ENCODE measurements around the gene USP7.

Gene USP7

DNA sequence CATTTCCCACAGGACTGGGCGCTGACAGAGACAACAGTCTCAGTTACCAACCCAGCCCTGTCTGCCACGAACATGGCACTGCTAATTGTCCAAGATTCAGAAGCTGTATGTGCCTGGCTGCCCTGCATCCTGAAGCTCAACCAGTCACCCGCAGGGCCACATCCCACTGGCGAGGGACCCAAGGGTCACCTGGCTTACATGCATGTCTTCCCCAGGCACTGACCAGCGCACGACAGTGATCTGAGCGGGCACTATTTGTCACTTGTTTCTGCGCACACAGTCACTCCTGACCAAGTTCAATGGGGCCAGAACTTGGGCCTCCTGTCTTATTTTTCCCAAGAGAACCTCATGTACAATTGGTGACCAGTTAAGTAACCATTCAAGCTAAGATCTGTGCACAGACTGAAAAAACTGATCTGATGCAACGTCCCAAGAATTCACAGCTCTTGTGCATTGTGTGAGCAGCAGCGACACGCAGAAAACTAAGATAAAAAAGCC lies 13.1 kb downstream of the USP7 start:
- H3K4me3 ChIP-seq (ENCODE audit: low read length) = no peak overlapping the region
- peaks cover 97% of the 10 kb centered on the region for H3K79me2 ChIP-seq (ENCODE audit: low read length)
- H3K27me3 ChIP-seq (replicated peaks; ENCODE audit: insufficient read depth, low read length) = no peaks in the 10 kb centered on the region
- peaks cover 71% of the 10 kb centered on the region for H3K4me1 ChIP-seq (ENCODE audit: low read length)
- H3K9me2 ChIP-seq (replicated peaks; ENCODE audit: insufficient read depth, low read length) = no peaks in the 10 kb centered on the region
- no peaks in the 10 kb centered on the region for H3K9me3 ChIP-seq (replicated peaks; ENCODE audit: insufficient read depth, low read length)
- DNase-seq = no peak
- no peak overlapping the region for H2AFZ ChIP-seq (ENCODE audit: low read length)
- no peaks in the 10 kb centered on the region for H3K36me3 ChIP-seq (replicated peaks; ENCODE audit: insufficient read depth, low read length)
- H3K4me2 ChIP-seq (ENCODE audit: low read depth, low read length) = no peak overlapping the region
- no peak overlapping the region for H3K27ac ChIP-seq (ENCODE audit: low read length)
- H4K20me1 ChIP-seq (ENCODE audit: insufficient read depth, low read length) = peaks cover 95% of the 10 kb centered on the region
- H3F3A ChIP-seq (ENCODE audit: insufficient read depth, low read length) = peaks cover 24% of the 10 kb centered on the region
- no peak overlapping the region for H3K9ac ChIP-seq (ENCODE audit: low read length)
- TF ChIP-seq EZH2 (optimal IDR thresholded peaks at IDR 0.05; ENCODE audit: low read depth, low read length) = no peak
- no peak for TF ChIP-seq CTCF (IDR thresholded peaks at IDR 0.05; ENCODE audit: low read length)
- TF ChIP-seq EZH2phosphoT487 (IDR thresholded peaks at IDR 0.05; ENCODE audit: low read length) = no peak

DNA sequence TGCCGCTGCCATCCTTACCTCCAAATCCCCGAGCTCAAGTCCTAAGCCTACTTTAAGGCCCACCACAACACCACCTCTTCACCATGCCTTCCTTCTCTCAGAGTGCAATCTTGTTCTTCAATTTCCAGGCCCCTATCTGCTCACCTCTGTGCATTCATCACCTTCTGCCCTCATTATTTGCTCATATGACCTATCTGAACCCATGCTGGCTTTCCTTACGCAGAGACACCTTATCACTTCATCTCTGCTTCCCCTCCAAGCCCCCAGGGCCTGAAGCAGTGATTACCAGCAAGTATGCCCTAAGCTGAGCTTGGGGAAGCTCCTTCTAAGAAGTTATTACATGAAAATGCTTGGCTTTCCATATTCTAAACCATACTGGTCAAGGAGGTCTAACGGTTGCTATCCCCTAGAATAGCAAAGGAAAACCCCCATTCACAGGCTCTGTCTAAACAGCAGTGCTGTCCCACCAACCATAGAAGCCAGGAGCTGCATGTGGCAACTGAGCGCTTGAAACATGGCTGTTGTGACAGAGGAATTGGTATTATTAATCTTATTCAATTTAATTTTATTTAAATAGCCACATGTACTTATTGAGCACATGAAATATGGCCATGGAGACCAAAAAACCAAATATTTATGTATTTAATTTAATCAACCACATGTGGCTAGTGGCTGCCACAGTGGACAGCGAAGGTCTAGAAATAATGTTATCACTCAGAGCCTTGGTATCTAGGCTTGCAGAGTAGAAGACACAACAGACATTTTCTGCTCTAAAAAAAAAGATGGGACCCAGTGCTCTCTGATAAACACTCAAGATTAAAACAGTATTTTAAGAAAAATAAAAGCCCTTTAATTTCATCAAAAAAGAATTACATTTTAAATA lies 13.9 kb downstream of the USP7 start:
- Histone ChIP-seq H3K27me3 (replicated peaks; ENCODE audit: insufficient read depth, low read length) (no peaks in the 10 kb centered on the region), H2AFZ (ENCODE audit: low read length) (no peak overlapping the region), H3K9me3 (replicated peaks; ENCODE audit: insufficient read depth, low read length) (no peaks in the 10 kb centered on the region), H3K36me3 (replicated peaks; ENCODE audit: insufficient read depth, low read length) (no peaks in the 10 kb centered on the region), H3K79me2 (ENCODE audit: low read length) (peaks cover 97% of the 10 kb centered on the region), H3K4me1 (ENCODE audit: low read length) (peaks cover 78% of the 10 kb centered on the region), H3K4me3 (ENCODE audit: low read length) (no peak overlapping the region), H4K20me1 (ENCODE audit: insufficient read depth, low read length) (peaks cover 93% of the 10 kb centered on the region), H3F3A (ENCODE audit: insufficient read depth, low read length) (peaks cover 32% of the 10 kb centered on the region), H3K4me2 (ENCODE audit: low read depth, low read length) (no peak overlapping the region), H3K9me2 (replicated peaks; ENCODE audit: insufficient read depth, low read length) (no peaks in the 10 kb centered on the region), H3K9ac (ENCODE audit: low read length) (no peak overlapping the region), H3K27ac (ENCODE audit: low read length) (no peak overlapping the region)
- no peak for DNase-seq
- TF ChIP-seq EZH2 (optimal IDR thresholded peaks at IDR 0.05; ENCODE audit: low read depth, low read length) = no peak
- no peak for TF ChIP-seq CTCF (IDR thresholded peaks at IDR 0.05; ENCODE audit: low read length)
- no peak for TF ChIP-seq EZH2phosphoT487 (IDR thresholded peaks at IDR 0.05; ENCODE audit: low read length)

- Histone ChIP-seq H3F3A (ENCODE audit: insufficient read depth, low read length) (peaks cover 41% of the 10 kb centered on the region), H3K4me2 (ENCODE audit: low read depth, low read length) (no peak overlapping the region), H3K9me3 (replicated peaks; ENCODE audit: insufficient read depth, low read length) (no peaks in the 10 kb centered on the region), H3K9ac (ENCODE audit: low read length) (no peak overlapping the region), H3K36me3 (replicated peaks; ENCODE audit: insufficient read depth, low read length) (no peaks in the 10 kb centered on the region), H3K79me2 (ENCODE audit: low read length) (peaks cover 97% of the 10 kb centered on the region), H3K4me1 (ENCODE audit: low read length) (peaks cover 87% of the 10 kb centered on the region), H3K27me3 (replicated peaks; ENCODE audit: insufficient read depth, low read length) (no peaks in the 10 kb centered on the region), H3K4me3 (ENCODE audit: low read length) (no peak overlapping the region), H3K9me2 (replicated peaks; ENCODE audit: insufficient read depth, low read length) (no peaks in the 10 kb centered on the region), H4K20me1 (ENCODE audit: insufficient read depth, low read length) (peaks cover 95% of the 10 kb centered on the region), H3K27ac (ENCODE audit: low read length) (no peak overlapping the region), H2AFZ (ENCODE audit: low read length) (no peak overlapping the region)
- DNase-seq = no peak
- no peak for TF ChIP-seq EZH2 (optimal IDR thresholded peaks at IDR 0.05; ENCODE audit: low read depth, low read length)
- TF ChIP-seq EZH2phosphoT487 (IDR thresholded peaks at IDR 0.05; ENCODE audit: low read length) = no peak
- no peak for TF ChIP-seq CTCF (IDR thresholded peaks at IDR 0.05; ENCODE audit: low read length)
Measured at GRCh38 chr16:8948831-8949230, 14.9 kb downstream of the USP7 start.
